A204.1 (cell line): ENCODE data around the gene ZSCAN16.
"Not testable (repeated sequence)": the region's sequence is repeated elsewhere in the genome, so short reads cannot be mapped to it uniquely, and the experiment has no call there.

Experiments used
- FAIRE-seq: peaks from 2 replicates; lab custom pipeline; 2012; peaks lifted over from hg19 to GRCh38; lab: Jason Lieb, UNC

Gene ZSCAN16

GRCh38 chr6:28124350-28124970 lies at the start of gene ZSCAN16:
TSS of gene ZSCAN16 (plus strand) at chr6:28124609. CDS start at chr6:28125444, 835 bp downstream.
- no peak for FAIRE-seq

- FAIRE-seq: no peak
These were observed 46.4 kb upstream of the ZSCAN16 start for GRCh38 chr6:28078050-28078449.

DNA sequence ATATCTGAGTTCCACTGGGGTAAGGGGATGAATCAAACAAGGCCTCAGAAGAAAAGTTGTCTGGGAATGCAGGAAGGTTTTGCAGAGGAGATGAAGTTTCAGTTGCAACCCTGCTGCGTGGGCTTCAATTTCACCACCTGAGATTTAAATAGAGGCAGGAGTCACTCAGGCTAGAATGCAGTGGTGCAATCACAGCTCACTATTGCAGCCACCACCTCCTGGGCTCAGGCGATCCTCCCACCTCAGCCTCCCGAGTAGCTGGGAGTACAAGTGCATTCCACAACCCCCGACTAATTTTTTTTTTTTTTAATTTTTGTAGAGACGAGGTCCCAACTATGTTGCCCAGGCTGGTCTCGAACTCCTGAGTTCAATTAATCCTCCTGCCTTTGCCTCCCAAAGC lies 45.6 kb upstream of the ZSCAN16 start:
- no peak for FAIRE-seq

DNA sequence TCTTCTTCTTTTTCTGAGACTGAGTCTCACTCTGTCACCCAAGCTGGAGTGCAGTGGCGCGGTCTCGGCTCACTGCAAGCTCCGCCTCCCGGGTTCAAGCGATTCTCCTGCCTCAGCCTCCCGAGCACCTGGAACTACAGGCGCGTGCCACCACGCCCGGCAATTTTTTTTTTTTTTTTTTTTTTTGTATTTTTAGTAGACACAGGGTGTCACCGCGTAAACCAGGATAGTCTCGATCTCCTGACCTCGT lies 44.1 kb upstream of the ZSCAN16 start, which contains the start of gene ZNF165:
ZNF165 (plus strand) TSS at position 188 of the 250 bp plus-strand sequence. CDS start 4,913 bp downstream, outside the sequence.
- not testable (repeated sequence) for FAIRE-seq

GRCh38 chr6:28080631-28081485 lies 43.6 kb upstream of the ZSCAN16 start:
- FAIRE-seq: no peak

DNA sequence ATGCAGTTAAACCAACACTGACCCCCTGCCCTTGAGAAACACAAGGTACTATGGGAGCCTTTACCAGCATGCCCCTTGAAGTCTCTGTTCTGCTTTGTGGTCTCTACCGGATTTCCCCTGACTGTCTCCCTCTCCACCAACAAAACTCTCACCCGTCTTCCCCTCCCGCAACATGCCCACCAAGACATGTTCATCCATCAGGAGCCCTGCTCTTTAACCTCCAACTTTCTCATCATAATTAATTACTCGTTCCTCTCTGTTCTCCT lies 43.0 kb upstream of the ZSCAN16 start:
- no peak for FAIRE-seq

DNA sequence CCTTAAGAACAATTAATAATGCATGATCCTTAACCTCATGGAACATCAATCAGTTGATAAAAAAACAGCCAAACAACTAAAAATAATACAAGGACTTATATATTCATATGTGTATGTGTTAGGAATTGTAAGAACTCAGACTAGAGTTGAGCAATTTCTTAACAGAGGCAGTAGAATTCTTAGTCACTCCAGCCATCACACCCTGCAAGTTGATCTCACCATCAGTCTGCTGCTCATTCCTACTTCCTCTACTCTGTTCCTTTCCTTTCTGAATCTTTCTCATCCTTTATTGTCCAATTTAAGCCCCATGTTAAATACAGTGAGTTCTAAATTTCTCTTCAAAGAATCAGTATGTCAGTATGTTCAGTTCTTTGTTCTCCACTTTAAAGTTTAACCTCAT lies 41.5 kb upstream of the ZSCAN16 start:
- FAIRE-seq: no peak

DNA sequence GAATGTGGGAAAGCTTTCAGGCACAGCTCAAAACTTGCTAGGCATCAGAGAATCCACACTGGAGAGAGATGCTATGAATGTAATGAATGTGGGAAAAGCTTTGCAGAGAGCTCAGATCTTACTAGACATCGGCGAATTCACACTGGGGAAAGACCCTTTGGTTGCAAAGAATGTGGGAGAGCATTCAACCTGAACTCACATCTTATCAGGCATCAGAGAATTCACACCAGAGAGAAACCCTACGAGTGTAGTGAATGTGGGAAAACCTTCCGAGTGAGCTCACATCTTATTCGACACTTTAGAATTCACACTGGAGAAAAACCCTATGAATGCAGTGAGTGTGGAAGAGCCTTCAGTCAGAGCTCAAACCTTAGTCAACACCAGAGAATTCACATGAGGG lies 35.4 kb upstream of the ZSCAN16 start:
- no peak for FAIRE-seq

GRCh38 chr6:28090917-28091586 lies 33.4 kb upstream of the ZSCAN16 start:
- no peak for FAIRE-seq

DNA sequence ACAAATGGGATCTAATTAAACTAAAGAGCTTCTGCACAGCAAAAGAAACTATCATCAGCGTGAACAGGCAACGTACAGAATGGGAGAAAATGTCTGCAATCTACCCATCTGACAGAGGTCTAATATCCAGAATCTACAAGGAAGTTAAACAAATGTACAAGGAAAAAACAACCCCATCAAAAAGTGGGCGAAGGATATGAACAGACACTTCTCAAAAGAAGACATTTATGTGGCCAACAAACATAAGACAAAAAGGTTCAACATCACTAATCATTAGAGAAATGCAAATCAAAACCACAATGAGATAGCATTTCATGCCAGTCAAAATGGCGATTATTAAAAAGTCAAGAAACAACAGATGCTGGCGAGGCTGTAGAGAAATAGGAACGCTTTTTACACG lies 22.2 kb upstream of the ZSCAN16 start:
- not testable (repeated sequence) for FAIRE-seq

- FAIRE-seq: not testable (repeated sequence)
These were observed 21.7 kb upstream of the ZSCAN16 start for GRCh38 chr6:28102699-28103098.

DNA sequence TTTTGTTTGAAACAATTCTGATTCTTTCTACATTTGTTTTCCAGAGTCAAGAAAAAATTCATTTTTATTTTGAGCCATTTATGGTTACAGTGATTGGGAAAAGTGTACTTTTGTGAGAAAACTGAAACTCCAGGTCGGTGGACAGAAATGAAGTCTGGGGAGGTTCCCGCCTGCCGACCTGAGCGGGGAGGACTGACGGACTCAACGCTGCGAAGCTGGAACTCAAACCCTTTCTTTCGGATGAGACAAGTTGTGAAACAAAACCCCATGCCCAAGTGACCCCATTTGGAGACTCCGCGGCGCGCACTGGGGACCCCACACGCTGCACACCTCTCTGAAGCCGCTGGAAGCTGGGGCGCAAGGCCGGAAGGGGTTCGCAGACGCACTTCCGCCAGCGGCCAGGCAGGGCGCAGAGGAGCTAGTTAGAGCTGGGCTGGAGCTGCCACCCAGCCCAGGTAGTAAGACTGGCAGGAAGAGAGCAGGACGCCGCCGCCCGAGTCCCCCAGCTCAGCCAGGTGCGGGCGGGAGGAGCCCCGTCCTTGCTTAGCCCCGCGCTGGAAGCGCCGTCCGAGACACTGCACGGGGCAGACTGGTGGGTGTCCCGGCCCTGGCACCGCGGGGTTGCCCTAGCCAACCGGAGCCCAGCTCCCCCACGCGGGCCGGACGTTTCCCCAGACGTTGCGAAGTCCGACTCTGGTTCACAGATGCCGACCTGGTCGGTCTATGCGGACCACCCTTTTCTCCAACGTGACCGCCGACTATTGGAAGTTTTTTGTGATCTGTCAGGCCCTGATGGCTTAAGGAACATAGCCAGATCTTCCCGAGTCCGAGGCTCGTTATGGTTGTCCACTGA lies 19.8 kb upstream of the ZSCAN16 start:
- no peak for FAIRE-seq

DNA sequence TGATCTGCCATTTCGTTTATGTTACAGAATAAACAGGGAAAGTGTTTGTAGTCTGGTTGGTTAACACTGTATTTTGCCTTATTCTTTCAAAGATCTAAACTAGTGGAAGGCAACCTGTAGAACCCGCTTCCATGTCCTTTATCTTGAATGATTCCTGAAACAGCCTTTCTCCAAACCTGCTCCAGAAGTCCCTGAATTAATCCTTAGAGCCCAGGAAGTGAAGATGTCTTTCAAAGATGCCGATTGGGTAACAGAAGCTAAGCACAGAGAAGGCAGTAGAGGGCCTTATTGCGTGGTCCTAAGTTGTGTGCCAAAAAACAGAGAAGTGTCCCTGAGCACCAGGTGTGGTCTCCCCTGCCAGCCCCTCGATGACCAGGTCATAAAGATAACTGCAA lies 19.2 kb upstream of the ZSCAN16 start:
- no peak for FAIRE-seq

- FAIRE-seq: no peak
These were observed 16.9 kb upstream of the ZSCAN16 start for GRCh38 chr6:28107506-28107905.

DNA sequence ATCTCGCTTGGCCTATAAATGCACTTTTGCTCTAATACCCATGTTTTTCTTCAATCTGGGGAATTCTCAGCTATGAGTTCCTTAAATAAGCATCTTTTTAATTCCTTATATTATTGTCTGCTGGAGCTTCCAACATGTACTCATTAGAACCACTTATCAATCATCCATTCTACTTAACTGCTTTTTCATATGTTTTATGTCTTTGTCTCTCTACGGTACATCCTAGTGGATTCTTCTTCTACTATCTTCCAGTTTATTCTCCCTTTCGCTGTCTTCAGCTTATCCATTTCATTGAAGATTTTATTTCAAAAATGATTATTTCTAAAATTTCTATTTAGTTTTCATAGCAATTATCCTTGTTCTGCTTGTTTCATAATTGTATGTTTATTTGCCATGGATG lies 12.4 kb upstream of the ZSCAN16 start:
- FAIRE-seq: no peak

DNA sequence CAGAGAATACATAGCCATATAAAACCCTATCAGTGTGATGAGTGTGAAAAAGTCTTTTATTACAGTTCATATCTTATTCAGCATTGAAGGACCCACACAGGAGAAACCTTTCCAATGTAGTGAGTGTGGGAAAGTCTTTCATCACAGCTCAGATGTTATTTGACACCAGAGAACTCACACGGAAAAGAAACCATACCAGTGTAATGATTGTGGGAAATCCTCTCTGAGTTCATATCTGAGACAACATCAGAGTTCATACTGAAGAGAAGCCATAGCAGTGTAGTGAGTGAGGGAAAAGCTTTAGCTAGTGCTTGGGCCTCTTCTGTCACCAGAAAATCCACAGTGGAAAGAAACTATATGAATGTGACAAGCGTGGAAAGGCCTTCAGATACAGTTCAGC lies 8.6 kb upstream of the ZSCAN16 start:
- FAIRE-seq: no peak

- FAIRE-seq: no peak
These were observed 6.9 kb upstream of the ZSCAN16 start for GRCh38 chr6:28117386-28118050.

DNA sequence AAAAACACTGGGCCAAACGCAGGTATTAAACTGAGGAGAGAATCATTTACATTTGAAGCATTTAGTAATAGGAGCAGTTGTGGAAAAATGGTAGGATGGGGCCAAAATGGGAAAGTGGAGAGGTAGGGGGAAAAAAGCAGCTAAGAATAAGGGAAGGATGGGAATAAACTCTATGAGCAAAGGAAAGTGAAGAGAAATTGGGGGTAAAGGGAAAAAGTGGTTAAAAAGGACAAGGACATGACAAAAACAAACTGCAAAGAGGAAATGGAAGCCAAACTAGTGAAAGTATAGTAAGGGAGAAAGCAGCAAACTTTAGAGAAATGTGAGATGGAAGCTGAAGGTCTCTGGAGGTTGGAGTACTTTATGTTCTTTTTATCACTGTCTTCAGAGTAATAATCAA lies 6.2 kb upstream of the ZSCAN16 start:
- no peak for FAIRE-seq

DNA sequence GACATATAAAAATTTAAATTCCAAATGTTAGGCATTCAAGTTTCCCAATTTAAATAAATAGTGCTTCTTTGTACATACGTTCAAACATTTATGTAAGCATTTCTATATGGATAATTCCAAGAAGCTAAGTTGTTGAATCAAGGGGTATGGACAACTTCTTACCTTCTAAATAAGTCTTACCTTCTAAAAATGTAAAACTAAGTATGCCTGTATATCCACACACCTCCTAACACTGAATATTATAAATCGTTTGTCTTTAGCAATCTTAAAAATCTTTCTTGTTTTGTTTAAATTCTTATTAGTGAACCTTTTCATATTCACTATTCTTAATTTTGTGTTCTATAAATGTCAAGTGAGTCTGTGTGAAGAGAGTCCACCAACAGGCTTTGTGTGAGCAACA lies 2.5 kb upstream of the ZSCAN16 start:
- FAIRE-seq: no peak

- FAIRE-seq: not testable (repeated sequence)
These were observed 2.1 kb upstream of the ZSCAN16 start for GRCh38 chr6:28122283-28122682.

DNA sequence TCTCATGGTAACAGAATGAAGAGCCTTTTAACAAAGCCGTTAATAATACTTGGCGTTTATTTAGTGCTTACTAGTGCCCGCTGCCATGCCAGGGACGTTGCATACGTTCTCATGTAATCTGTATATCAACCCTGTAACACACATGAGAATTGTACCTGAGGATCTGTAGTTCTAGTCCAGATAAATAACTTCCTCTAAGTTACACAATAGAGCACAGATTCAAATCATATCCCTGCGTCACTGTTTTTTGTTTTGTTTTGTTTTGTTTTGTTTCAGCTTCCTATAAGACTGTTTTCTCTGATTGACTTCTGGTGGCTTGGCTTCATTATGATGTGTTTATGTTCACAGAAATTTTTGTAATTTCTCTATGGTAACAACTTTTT lies 553 bp downstream of the ZSCAN16 start:
- no peak for FAIRE-seq

GRCh38 chr6:28125401-28125800 lies 992 bp downstream of the ZSCAN16 start:
- no peak for FAIRE-seq
